ENCODE results near the gene CNTNAP5.

GRCh38 chr2:124301915-124302314, 276.8 kb downstream of the CNTNAP5 start:
- TF ChIP-seq CTCF (IDR thresholded peaks at IDR 0.05; ENCODE audit: low read depth, low read length), result no peak
- TF ChIP-seq MAX (IDR thresholded peaks at IDR 0.05; ENCODE audit: low read depth, low read length), result no peak
- TF ChIP-seq POLR2A (IDR thresholded peaks at IDR 0.05; ENCODE audit: extremely low read depth, insufficient read length), result no peak
- no peak for TF ChIP-seq MYC (IDR thresholded peaks at IDR 0.05; ENCODE audit: low read depth, low read length)
